Loucy (cell line): ENCODE measurements around the gene REST.

Experiments used
- H2AFZ ChIP-seq: fragments of 200-600 bp; sonication (generic); 2 replicates; pipeline ENCODE4 v1.6.0; 2016; ENCODE audit warnings: antibody characterized with exemption, mild to moderate bottlenecking, low read length, moderate library complexity
- H3F3A ChIP-seq: fragments of 200-600 bp; 2 replicates; pipeline ENCODE4 v1.6.0; 2016; ENCODE audit warnings: antibody characterized with exemption, low read depth, mild to moderate bottlenecking
- H3K27me3 ChIP-seq: fragments of 200-600 bp; sonication (generic); 2 replicates; pipeline ENCODE4 v1.6.1; 2014; ENCODE audit warnings: low read length, mild to moderate bottlenecking; ENCODE audit not compliant: insufficient read depth, poor library complexity, severe bottlenecking
- H3K36me3 ChIP-seq: fragments of 200-600 bp; sonication (generic); 2 replicates; pipeline ENCODE4 v1.6.1; 2016; ENCODE audit warnings: low read length; ENCODE audit not compliant: insufficient read depth
- H3K4me1 ChIP-seq: fragments of 200-600 bp; sonication (generic); 2 replicates; pipeline ENCODE4 v1.5.1; 2014; ENCODE audit warnings: low read length, mild to moderate bottlenecking; ENCODE audit not compliant: insufficient read depth, poor library complexity, severe bottlenecking
- H3K4me2 ChIP-seq: fragments of 200-600 bp; sonication (generic); 2 replicates; pipeline ENCODE4 v1.6.0; 2014; ENCODE audit warnings: antibody characterized with exemption, low read length, low read depth, mild to moderate bottlenecking; ENCODE audit not compliant: poor library complexity, severe bottlenecking
- H3K4me3 ChIP-seq: fragments of 200-600 bp; sonication (generic); 2 replicates; pipeline ENCODE4 v1.5.1; 2014; ENCODE audit warnings: low read length, mild to moderate bottlenecking, mixed read lengths; ENCODE audit not compliant: poor library complexity, severe bottlenecking
- H3K79me2 ChIP-seq: fragments of 200-600 bp; sonication (generic); 2 replicates; pipeline ENCODE4 v1.6.1; 2014; ENCODE audit warnings: low read length; ENCODE audit not compliant: insufficient read depth
- H3K9ac ChIP-seq: fragments of 200-600 bp; sonication (generic); 2 replicates; pipeline ENCODE4 v1.6.0; 2014; ENCODE audit warnings: mild to moderate bottlenecking, low read depth, low read length, moderate library complexity; ENCODE audit not compliant: poor library complexity, severe bottlenecking
- H3K9me2 ChIP-seq: fragments of 200-600 bp; sonication (generic); replicated peaks from 2 replicates; pipeline ENCODE4 v1.6.1; 2016; ENCODE audit warnings: low read depth, low read length, mixed read lengths
- H3K9me3 ChIP-seq: fragments of 200-600 bp; sonication (generic); 2 replicates; pipeline ENCODE4 v1.6.1; 2014; ENCODE audit warnings: mild to moderate bottlenecking, antibody characterized with exemption, low read length, low read depth; ENCODE audit not compliant: insufficient read depth
- H4K20me1 ChIP-seq: fragments of 200-600 bp; sonication (generic); 2 replicates; pipeline ENCODE4 v1.6.0; 2014; ENCODE audit warnings: antibody characterized with exemption, low read length, mild to moderate bottlenecking; ENCODE audit not compliant: insufficient read depth, poor library complexity, severe bottlenecking
- EZH2phosphoT487 ChIP-seq: fragments of 200-600 bp; IDR thresholded peaks from 2 replicates; pipeline ENCODE4 v1.6.1; 2018; ENCODE audit warnings: antibody characterized with exemption, mild to moderate bottlenecking, moderate library complexity, borderline replicate concordance
- TF ChIP-seq, protein P1 (sequence below): fragments of 200-600 bp; sonication (generic); conservative IDR thresholded peaks from 2 replicates; pipeline ENCODE4 v1.5.1; 2014; ENCODE audit warnings: mild to moderate bottlenecking, antibody characterized with exemption, low read length

REST gene

DNA sequence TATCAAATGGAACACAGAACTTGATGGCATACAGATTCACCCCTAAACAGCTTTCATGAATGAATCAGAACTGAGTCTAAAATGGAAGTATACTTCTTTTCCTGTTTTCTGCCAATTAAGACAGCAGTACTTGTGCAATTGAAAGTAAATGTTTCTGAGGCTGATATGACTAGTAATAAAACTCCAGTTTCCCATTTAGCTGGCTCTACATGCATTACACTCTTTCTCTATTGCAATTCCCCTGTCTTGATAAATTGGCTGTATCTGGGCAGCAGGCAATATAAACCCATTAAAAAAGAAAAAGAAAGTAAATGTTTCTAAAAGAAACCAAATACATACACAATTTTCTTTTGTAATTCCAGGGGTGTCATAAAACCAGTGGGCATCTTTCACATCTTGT is 65.1 kb downstream of the REST start:
- Histone ChIP-seq H3K36me3 (peaks cover 46% of the 10 kb centered on the region), H3K9me3 (peaks cover 14% of the 10 kb centered on the region), H3K9me2 (no peaks in the 10 kb centered on the region), H3K27me3 (no peaks in the 10 kb centered on the region), H3K79me2 (peaks cover 52% of the 10 kb centered on the region), H3F3A (no peaks in the 10 kb centered on the region), H4K20me1 (peaks cover 21% of the 10 kb centered on the region), H2AFZ (no peak overlapping the region), H3K4me3 (no peak overlapping the region), H3K4me2 (no peak overlapping the region), H3K4me1 (peaks cover 17% of the 10 kb centered on the region), H3K9ac (no peak overlapping the region)
- TF ChIP-seq, protein P1, sequence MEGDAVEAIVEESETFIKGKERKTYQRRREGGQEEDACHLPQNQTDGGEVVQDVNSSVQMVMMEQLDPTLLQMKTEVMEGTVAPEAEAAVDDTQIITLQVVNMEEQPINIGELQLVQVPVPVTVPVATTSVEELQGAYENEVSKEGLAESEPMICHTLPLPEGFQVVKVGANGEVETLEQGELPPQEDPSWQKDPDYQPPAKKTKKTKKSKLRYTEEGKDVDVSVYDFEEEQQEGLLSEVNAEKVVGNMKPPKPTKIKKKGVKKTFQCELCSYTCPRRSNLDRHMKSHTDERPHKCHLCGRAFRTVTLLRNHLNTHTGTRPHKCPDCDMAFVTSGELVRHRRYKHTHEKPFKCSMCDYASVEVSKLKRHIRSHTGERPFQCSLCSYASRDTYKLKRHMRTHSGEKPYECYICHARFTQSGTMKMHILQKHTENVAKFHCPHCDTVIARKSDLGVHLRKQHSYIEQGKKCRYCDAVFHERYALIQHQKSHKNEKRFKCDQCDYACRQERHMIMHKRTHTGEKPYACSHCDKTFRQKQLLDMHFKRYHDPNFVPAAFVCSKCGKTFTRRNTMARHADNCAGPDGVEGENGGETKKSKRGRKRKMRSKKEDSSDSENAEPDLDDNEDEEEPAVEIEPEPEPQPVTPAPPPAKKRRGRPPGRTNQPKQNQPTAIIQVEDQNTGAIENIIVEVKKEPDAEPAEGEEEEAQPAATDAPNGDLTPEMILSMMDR: no peak
- TF ChIP-seq EZH2phosphoT487: no peak

DNA sequence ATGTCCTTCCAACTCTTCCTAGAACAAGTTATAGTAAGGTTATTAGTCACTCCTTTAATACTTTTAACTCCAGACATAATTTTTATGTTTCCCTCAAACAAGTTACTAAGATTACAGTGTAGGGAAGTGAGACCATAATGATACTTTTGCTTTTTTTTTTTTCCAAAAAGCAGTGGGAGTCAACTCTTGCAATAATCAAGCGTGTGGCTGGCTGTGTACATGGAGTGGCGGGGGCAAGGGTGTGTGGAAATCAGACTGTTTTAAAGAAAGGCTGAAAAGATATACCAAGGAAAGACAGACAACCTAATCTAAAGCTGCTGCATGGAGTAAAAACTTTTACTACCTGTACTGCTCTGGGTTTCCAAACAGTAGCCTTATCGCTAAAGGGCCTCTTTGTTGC is 65.6 kb downstream of the REST start:
- Histone ChIP-seq H3K36me3 (peaks cover 42% of the 10 kb centered on the region), H3K4me1 (peaks cover 17% of the 10 kb centered on the region), H3K9ac (no peak overlapping the region), H3K9me3 (peaks cover 14% of the 10 kb centered on the region), H3K4me3 (peak overlapping the region; percentile 96), H3K27me3 (no peaks in the 10 kb centered on the region), H3K9me2 (no peaks in the 10 kb centered on the region), H3K4me2 (peak overlapping the region; percentile 97), H3F3A (no peaks in the 10 kb centered on the region), H4K20me1 (peaks cover 21% of the 10 kb centered on the region), H3K79me2 (peaks cover 52% of the 10 kb centered on the region), H2AFZ (no peak overlapping the region)
- TF ChIP-seq EZH2phosphoT487: no peak
- TF ChIP-seq, protein P1: no peak

DNA sequence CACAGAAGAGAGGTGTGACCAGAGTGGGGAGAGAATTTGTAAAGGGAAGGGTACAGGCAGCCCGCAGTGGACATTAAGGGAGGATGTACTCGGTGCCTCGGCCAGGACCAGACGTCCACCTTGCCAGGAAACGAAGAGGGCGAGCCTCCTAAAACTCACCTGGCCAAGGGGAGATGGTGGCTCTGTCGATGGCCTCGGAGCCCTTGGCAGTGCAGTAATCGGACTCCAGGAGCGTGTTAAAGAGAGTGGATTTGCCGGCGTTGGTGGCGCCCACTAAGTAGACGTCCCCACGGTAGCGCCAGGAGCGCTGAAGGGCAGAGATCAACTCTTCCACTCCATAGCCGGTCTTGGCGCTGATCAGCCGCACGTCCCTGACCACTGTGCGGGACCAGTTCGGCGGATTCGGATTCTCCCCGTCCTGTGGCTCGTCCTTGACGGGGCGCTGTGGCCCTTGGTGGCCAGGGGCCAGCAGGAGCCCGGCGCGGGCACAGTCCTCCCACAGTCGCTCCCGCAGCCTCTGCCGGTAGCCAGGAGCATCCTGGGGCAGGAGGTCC is 68.7 kb downstream of the REST start:
- Histone ChIP-seq H3K27me3 (no peaks in the 10 kb centered on the region), H3K9ac (peak overlapping the region; percentile 94), H4K20me1 (peaks cover 47% of the 10 kb centered on the region), H3K9me3 (peaks cover 14% of the 10 kb centered on the region), H3K4me3 (peak overlapping the region; percentile 96), H3K4me2 (peak overlapping the region; percentile 97), H3K9me2 (no peaks in the 10 kb centered on the region), H3F3A (no peaks in the 10 kb centered on the region), H3K4me1 (peaks cover 34% of the 10 kb centered on the region), H2AFZ (no peak overlapping the region), H3K79me2 (peaks cover 78% of the 10 kb centered on the region), H3K36me3 (peaks cover 26% of the 10 kb centered on the region)
- TF ChIP-seq, protein P1: no peak
- TF ChIP-seq EZH2phosphoT487: no peak
